Prostate gland (tissue), 2 donors: Measurements from ENCODE around the gene IQSEC3.

Experiments
- POLR2A ChIP-seq: fragments of 450-650 bp; IDR thresholded peaks from one replicate; pipeline ENCODE4 v1.6.1; 2016; ENCODE audit warnings: antibody characterized with exemption, mild to moderate bottlenecking
- TF ChIP-seq, protein P1 (sequence below), 4 experiments: fragments of 200-600 bp in 2 of 4; fragments of 450-650 bp in 2 of 4; sonication (generic) in 2 of 4; IDR thresholded peaks; 1 replicate in 3 of 4; 2 replicates in 1 of 4; pipeline ENCODE4 v1.5.1; 2016 to 2019; ENCODE audit warnings: antibody characterized with exemption in 4 of 4, mild to moderate bottlenecking in 2 of 4, moderate library complexity in 2 of 4

DNA sequence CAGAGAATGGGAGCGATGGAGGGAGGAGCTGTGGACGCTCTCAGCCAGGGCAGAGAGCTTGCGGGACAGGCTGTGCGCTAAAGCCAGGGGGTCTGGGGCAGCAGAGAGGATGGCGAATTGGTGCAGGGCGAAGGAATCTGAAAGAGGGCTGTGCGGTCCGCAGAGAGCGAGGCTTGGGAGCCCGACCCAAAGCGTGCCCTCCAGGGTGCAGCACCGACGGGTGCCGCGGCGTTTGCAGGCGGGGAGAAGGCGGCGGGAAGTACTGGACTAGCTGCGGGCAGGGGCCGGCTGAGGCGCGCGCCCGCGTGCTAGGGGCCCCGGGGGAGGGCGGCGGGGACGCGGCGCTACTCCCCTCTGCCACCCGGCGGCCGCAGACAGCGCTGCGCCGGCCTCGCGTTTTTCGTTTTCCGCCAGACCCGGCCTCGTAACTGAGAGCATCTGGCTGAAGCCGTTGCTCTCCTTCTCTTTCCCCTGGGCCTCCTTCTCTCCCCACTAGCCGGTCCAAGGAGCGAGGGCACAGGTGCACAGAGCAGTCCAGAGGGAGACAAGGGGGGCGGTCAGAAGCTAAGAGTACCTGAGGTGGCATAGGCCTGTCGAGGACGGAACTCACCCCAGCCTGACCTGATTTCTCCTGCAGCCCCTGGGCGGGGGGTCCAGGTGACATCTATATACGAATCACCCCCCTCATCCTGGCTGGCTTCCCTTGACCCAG lies 122.5 kb downstream of the IQSEC3 start:
- TF ChIP-seq, protein P1, sequence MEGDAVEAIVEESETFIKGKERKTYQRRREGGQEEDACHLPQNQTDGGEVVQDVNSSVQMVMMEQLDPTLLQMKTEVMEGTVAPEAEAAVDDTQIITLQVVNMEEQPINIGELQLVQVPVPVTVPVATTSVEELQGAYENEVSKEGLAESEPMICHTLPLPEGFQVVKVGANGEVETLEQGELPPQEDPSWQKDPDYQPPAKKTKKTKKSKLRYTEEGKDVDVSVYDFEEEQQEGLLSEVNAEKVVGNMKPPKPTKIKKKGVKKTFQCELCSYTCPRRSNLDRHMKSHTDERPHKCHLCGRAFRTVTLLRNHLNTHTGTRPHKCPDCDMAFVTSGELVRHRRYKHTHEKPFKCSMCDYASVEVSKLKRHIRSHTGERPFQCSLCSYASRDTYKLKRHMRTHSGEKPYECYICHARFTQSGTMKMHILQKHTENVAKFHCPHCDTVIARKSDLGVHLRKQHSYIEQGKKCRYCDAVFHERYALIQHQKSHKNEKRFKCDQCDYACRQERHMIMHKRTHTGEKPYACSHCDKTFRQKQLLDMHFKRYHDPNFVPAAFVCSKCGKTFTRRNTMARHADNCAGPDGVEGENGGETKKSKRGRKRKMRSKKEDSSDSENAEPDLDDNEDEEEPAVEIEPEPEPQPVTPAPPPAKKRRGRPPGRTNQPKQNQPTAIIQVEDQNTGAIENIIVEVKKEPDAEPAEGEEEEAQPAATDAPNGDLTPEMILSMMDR (IDR thresholded peaks at IDR 0.05): peak; percentile 42 to 86 (median 62)
- TF ChIP-seq POLR2A: no peak
